HepG2 (cell line): ENCODE data around the gene ATP7B. TPM values are rescaled to one million over a fixed set of nuclear protein-coding genes. Genes with fewer than 3 reads are reported as not detected.

Source experiments
- ADNP ChIP-seq: sonication (generic); formaldehyde crosslinking; IDR thresholded peaks from 2 replicates; pipeline ENCODE4 v1.4.0; 2020; ENCODE audit warnings: missing genetic modification reagents
- CHD2 ChIP-seq: IDR thresholded peaks from 2 replicates; pipeline ENCODE4 v1.6.1; 2011; ENCODE audit warnings: low read depth, low read length, improper control_type of control experiment
- CREB1 ChIP-seq, 2 experiments: fragments of 450-650 bp in 1 of 2; IDR thresholded peaks; 2 replicates each; pipeline ENCODE4 v1.6.1; 2016 to 2017; ENCODE audit warnings: control low read depth in 1 of 2, mild to moderate bottlenecking in 1 of 2, missing compliant biosample characterization in 1 of 2, missing genetic modification characterization in 1 of 2
- DPF2 ChIP-seq: sonication (generic); formaldehyde crosslinking; IDR thresholded peaks from 2 replicates; pipeline ENCODE4 v1.4.0; 2020; ENCODE audit warnings: mild to moderate bottlenecking, low read depth, missing genetic modification reagents, borderline replicate concordance
- EEA1 ChIP-seq: sonication (generic); formaldehyde crosslinking; IDR thresholded peaks from 2 replicates; pipeline ENCODE4 v1.5.1; 2020; ENCODE audit warnings: mild to moderate bottlenecking, missing genetic modification reagents, borderline replicate concordance
- HCFC1 ChIP-seq: fragments of 150-350 bp; IDR thresholded peaks from 2 replicates; pipeline ENCODE4 v1.6.1; 2014; ENCODE audit warnings: low read depth, low read length
- HDAC1 ChIP-seq: sonication (generic); formaldehyde crosslinking; IDR thresholded peaks from 2 replicates; pipeline ENCODE4 v1.5.1; 2020; ENCODE audit warnings: mild to moderate bottlenecking, missing genetic modification reagents
- HHEX ChIP-seq: IDR thresholded peaks from 2 replicates; pipeline ENCODE4 v1.6.1; 2016; ENCODE audit warnings: control low read depth
- KLF13 ChIP-seq: sonication (generic); formaldehyde crosslinking; IDR thresholded peaks from 2 replicates; pipeline ENCODE4 v1.4.0; 2020; ENCODE audit warnings: mild to moderate bottlenecking, missing genetic modification reagents
- RXRA ChIP-seq: sonication (generic); formaldehyde crosslinking; IDR thresholded peaks from 2 replicates; pipeline ENCODE4 v1.5.1; 2020; ENCODE audit warnings: missing genetic modification reagents
- SALL1 ChIP-seq: sonication (generic); formaldehyde crosslinking; IDR thresholded peaks from 2 replicates; pipeline ENCODE4 v1.8.0; 2022; ENCODE audit warnings: mild to moderate bottlenecking, missing genetic modification reagents
- SALL2 ChIP-seq: sonication (generic); formaldehyde crosslinking; IDR thresholded peaks from 2 replicates; pipeline ENCODE4 v1.8.1; 2023; ENCODE audit warnings: mild to moderate bottlenecking, missing genetic modification reagents, inconsistent platforms
- SRY ChIP-seq: sonication (generic); formaldehyde crosslinking; IDR thresholded peaks from 2 replicates; pipeline ENCODE4 v1.8.0; 2022; ENCODE audit warnings: mild to moderate bottlenecking, missing genetic modification reagents
- XRCC5 ChIP-seq: fragments of 200-400 bp; formaldehyde crosslinking; optimal IDR thresholded peaks from 2 replicates; pipeline ENCODE3; 2017; ENCODE audit warnings: mild to moderate bottlenecking, low read length
- ZNF33A ChIP-seq: sonication (generic); formaldehyde crosslinking; IDR thresholded peaks from 2 replicates; pipeline ENCODE4 v1.5.1; 2020; ENCODE audit warnings: missing genetic modification reagents, mild to moderate bottlenecking, moderate library complexity, borderline replicate concordance
- ZNF510 ChIP-seq: sonication (generic); formaldehyde crosslinking; IDR thresholded peaks from 2 replicates; pipeline ENCODE4 v1.4.0; 2020; ENCODE audit warnings: low read depth, mild to moderate bottlenecking, missing genetic modification reagents
- ZNF616 ChIP-seq: sonication (generic); formaldehyde crosslinking; IDR thresholded peaks from 2 replicates; pipeline ENCODE4 v1.5.0; 2020; ENCODE audit warnings: low read depth, mild to moderate bottlenecking, missing genetic modification reagents
- ZNF740 ChIP-seq: sonication (generic); formaldehyde crosslinking; IDR thresholded peaks from 2 replicates; pipeline ENCODE4 v1.4.0; 2020; ENCODE audit warnings: missing genetic modification reagents
- ZZZ3 ChIP-seq: sonication (generic); formaldehyde crosslinking; IDR thresholded peaks from 2 replicates; pipeline ENCODE4 v1.4.0; 2020; ENCODE audit warnings: missing genetic modification reagents, mild to moderate bottlenecking, borderline replicate concordance
- polyA plus RNA-seq, 8 experiments: library from polyadenylated mRNA; depleted of rRNA in 3 of 8; stranded (reverse) in 7 of 8; unstranded in 1 of 8; fragments of >200 nt; fragmentation: Illumina TruSeq in 4 of 8; extraction: Trizol in 4 of 8; gene quantifications; 2 replicates each; pipeline versions ENCODE4 v1.2.1 to v1.2.3, GENCODE V29; 2011 to 2016; ENCODE audit warnings: low read depth in 4 of 8, missing spikeins in 1 of 8, mixed read lengths in 1 of 8; ENCODE audit not compliant: insufficient read depth in 1 of 8
- total RNA-seq, 5 experiments: library from RNA; depleted of rRNA; stranded (reverse); fragments of >200 nt; fragmentation: Illumina TruSeq; extraction: Trizol; gene quantifications; 2 replicates each; pipeline ENCODE4 v1.2.3, GENCODE V29; 2016; ENCODE audit warnings: low read depth in 1 of 5
- TF ChIP-seq, protein P1 (sequence below): IDR thresholded peaks from 2 replicates; pipeline ENCODE4 v1.6.1; 2016; ENCODE audit warnings: mild to moderate bottlenecking, missing biosample characterization, missing genetic modification reagents
- TF ChIP-seq, protein P2 (sequence below): sonication (generic); formaldehyde crosslinking; IDR thresholded peaks from 2 replicates; pipeline ENCODE4 v1.4.0; 2020; ENCODE audit warnings: missing genetic modification reagents, mild to moderate bottlenecking, borderline replicate concordance
- TF ChIP-seq, protein P3 (sequence below): sonication (generic); formaldehyde crosslinking; IDR thresholded peaks from 2 replicates; pipeline ENCODE4 v1.8.1; 2022; ENCODE audit warnings: low read depth, mild to moderate bottlenecking, missing genetic modification reagents

Gene ATP7B
- total and polyA plus RNA-seq, 2 of the 13 experiments (the other 11 are each of a cell fraction or from before 2014, with no cell fraction given), result 31.8 to 57.4 TPM

GRCh38 chr13:52025475-52026245 lies 14.4 kb upstream of the ATP7B start (continued):
- TF ChIP-seq DPF2 (CRISPR knock-in tag), result peak; percentile 83; the same call in 1 of the 2 replicates
- no peak for TF ChIP-seq XRCC5
- TF ChIP-seq HDAC1 (CRISPR knock-in tag), result peak; percentile 52; the same call in 1 of the 2 replicates
- no peak for TF ChIP-seq EEA1
- 0 out of 2 replicates have a peak, but pooled peaks have one; percentile 36 for TF ChIP-seq ZNF616 (CRISPR knock-in tag)
- TF ChIP-seq, protein P1, sequence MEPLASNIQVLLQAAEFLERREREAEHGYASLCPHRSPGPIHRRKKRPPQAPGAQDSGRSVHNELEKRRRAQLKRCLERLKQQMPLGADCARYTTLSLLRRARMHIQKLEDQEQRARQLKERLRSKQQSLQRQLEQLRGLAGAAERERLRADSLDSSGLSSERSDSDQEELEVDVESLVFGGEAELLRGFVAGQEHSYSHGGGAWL (CRISPR knock-in tag), result no peak
- no peak for TF ChIP-seq KLF13 (CRISPR knock-in tag)
- no peak for TF ChIP-seq SALL2 (CRISPR knock-in tag)
- TF ChIP-seq, protein P2, sequence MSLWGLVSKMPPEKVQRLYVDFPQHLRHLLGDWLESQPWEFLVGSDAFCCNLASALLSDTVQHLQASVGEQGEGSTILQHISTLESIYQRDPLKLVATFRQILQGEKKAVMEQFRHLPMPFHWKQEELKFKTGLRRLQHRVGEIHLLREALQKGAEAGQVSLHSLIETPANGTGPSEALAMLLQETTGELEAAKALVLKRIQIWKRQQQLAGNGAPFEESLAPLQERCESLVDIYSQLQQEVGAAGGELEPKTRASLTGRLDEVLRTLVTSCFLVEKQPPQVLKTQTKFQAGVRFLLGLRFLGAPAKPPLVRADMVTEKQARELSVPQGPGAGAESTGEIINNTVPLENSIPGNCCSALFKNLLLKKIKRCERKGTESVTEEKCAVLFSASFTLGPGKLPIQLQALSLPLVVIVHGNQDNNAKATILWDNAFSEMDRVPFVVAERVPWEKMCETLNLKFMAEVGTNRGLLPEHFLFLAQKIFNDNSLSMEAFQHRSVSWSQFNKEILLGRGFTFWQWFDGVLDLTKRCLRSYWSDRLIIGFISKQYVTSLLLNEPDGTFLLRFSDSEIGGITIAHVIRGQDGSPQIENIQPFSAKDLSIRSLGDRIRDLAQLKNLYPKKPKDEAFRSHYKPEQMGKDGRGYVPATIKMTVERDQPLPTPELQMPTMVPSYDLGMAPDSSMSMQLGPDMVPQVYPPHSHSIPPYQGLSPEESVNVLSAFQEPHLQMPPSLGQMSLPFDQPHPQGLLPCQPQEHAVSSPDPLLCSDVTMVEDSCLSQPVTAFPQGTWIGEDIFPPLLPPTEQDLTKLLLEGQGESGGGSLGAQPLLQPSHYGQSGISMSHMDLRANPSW (CRISPR knock-in tag), result no peak
- no peak for TF ChIP-seq HCFC1
- TF ChIP-seq CREB1 (IDR thresholded peaks at IDR 0.05), result no peak
- peak; percentile 82 for TF ChIP-seq CREB1 (CRISPR knock-in tag; IDR thresholded peaks at IDR 0.05)
- peak; percentile 26; the same call in 1 of the 2 replicates for TF ChIP-seq SRY (CRISPR knock-in tag)
- TF ChIP-seq, protein P3, sequence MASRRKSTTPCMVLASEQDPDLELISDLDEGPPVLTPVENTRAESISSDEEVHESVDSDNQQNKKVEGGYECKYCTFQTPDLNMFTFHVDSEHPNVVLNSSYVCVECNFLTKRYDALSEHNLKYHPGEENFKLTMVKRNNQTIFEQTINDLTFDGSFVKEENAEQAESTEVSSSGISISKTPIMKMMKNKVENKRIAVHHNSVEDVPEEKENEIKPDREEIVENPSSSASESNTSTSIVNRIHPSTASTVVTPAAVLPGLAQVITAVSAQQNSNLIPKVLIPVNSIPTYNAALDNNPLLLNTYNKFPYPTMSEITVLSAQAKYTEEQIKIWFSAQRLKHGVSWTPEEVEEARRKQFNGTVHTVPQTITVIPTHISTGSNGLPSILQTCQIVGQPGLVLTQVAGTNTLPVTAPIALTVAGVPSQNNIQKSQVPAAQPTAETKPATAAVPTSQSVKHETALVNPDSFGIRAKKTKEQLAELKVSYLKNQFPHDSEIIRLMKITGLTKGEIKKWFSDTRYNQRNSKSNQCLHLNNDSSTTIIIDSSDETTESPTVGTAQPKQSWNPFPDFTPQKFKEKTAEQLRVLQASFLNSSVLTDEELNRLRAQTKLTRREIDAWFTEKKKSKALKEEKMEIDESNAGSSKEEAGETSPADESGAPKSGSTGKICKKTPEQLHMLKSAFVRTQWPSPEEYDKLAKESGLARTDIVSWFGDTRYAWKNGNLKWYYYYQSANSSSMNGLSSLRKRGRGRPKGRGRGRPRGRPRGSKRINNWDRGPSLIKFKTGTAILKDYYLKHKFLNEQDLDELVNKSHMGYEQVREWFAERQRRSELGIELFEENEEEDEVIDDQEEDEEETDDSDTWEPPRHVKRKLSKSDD (CRISPR knock-in tag), result peak; percentile 42; the same call in 1 of the 2 replicates
- TF ChIP-seq ZNF510 (CRISPR knock-in tag), result no peak
- peak; percentile 79 for TF ChIP-seq HHEX
- no peak for TF ChIP-seq ZZZ3 (CRISPR knock-in tag)
- no peak for TF ChIP-seq CHD2
- TF ChIP-seq ZNF740 (CRISPR knock-in tag), result no peak
- no peak for TF ChIP-seq ZNF33A (CRISPR knock-in tag)
- peak; percentile 19 for TF ChIP-seq SALL1 (CRISPR knock-in tag)
- no peak; the same call in none of the 2 replicates for TF ChIP-seq RXRA (CRISPR knock-in tag)
- TF ChIP-seq ADNP (CRISPR knock-in tag), result no peak
